ENCODE data around the gene AGAP1. TPM values are rescaled to one million over a fixed set of nuclear protein-coding genes. Genes with fewer than 3 reads are reported as not detected.

The AGAP1 gene
- total RNA-seq, 4 donors from 2014 or later, result 5.3 to 30.6 (median 19.2) TPM

- no peaks in the 10 kb centered on the region for H3K27me3 ChIP-seq
- no peak for DNase-seq
- peaks cover 0 to 3% of the 10 kb centered on the region in 2 donors for H3K9me3 ChIP-seq
- no peaks in the 10 kb centered on the region for H3K4me1 ChIP-seq
- TF ChIP-seq CTCF (IDR thresholded peaks at IDR 0.05), result no peak
- TF ChIP-seq POLR2A (IDR thresholded peaks at IDR 0.05), result no peak
- no peaks in the 10 kb centered on the region for H3K36me3 ChIP-seq
- intact Hi-C loops (cut with DNase I; ENCODE audit: low total_unique reads), result no loop called here
- no peak overlapping the region for H3K4me3 ChIP-seq
- H3K27ac ChIP-seq, result no peak overlapping the region
Measured at GRCh38 chr2:235534678-235535422, 41.0 kb downstream of the AGAP1 start.

GRCh38 chr2:235535423-235536130 lies 41.7 kb downstream of the AGAP1 start:
- DNase-seq, result no peak
- Histone ChIP-seq H3K4me1 (no peaks in the 10 kb centered on the region), H3K9me3 (no peaks in the 10 kb centered on the region), H3K36me3 (no peaks in the 10 kb centered on the region), H3K27me3 (no peaks in the 10 kb centered on the region), H3K4me3 (no peak overlapping the region), H3K27ac (no peak overlapping the region)
- TF ChIP-seq POLR2A (IDR thresholded peaks at IDR 0.05), result no peak
- no peak for TF ChIP-seq CTCF (IDR thresholded peaks at IDR 0.05)
- intact Hi-C loops (cut with DNase I; ENCODE audit: low total_unique reads), result no loop called here

GRCh38 chr2:235536711-235537110 lies 42.9 kb downstream of the AGAP1 start:
- intact Hi-C loops (cut with DNase I; ENCODE audit: low total_unique reads), result no loop called here
- TF ChIP-seq CTCF (IDR thresholded peaks at IDR 0.05) (no peak), POLR2A (IDR thresholded peaks at IDR 0.05) (no peak)
- Histone ChIP-seq H3K36me3 (no peaks in the 10 kb centered on the region), H3K9me3 (no peaks in the 10 kb centered on the region), H3K4me3 (no peak overlapping the region), H3K27ac (no peak overlapping the region), H3K4me1 (no peaks in the 10 kb centered on the region), H3K27me3 (no peaks in the 10 kb centered on the region)
- no peak for DNase-seq

GRCh38 chr2:235537186-235537585 lies 43.3 kb downstream of the AGAP1 start:
- H3K27me3 ChIP-seq, result no peaks in the 10 kb centered on the region
- H3K36me3 ChIP-seq, result no peaks in the 10 kb centered on the region
- intact Hi-C loops (cut with DNase I; ENCODE audit: low total_unique reads), result no loop called here
- H3K4me3 ChIP-seq, result no peak overlapping the region
- no peak for TF ChIP-seq POLR2A (IDR thresholded peaks at IDR 0.05)
- no peak for TF ChIP-seq CTCF (IDR thresholded peaks at IDR 0.05)
- no peak overlapping the region for H3K27ac ChIP-seq
- H3K9me3 ChIP-seq, result no peaks in the 10 kb centered on the region
- no peak for DNase-seq
- H3K4me1 ChIP-seq, result no peaks in the 10 kb centered on the region

GRCh38 chr2:235537587-235537986 lies 43.7 kb downstream of the AGAP1 start:
- Histone ChIP-seq H3K27ac (no peak overlapping the region), H3K4me1 (no peaks in the 10 kb centered on the region)
- DNase-seq, result no peak

More at GRCh38 chr2:235537587-235537986, 43.7 kb downstream of the AGAP1 start:
- no peak for TF ChIP-seq CTCF (IDR thresholded peaks at IDR 0.05)
- no peaks in the 10 kb centered on the region for H3K9me3 ChIP-seq
- H3K4me3 ChIP-seq, result no peak overlapping the region
- no peaks in the 10 kb centered on the region for H3K36me3 ChIP-seq
- H3K27me3 ChIP-seq, result no peaks in the 10 kb centered on the region
- intact Hi-C loops (cut with DNase I; ENCODE audit: low total_unique reads), result no loop called here

All from uterus (tissue), 4 donors.